ENCODE measurements around the gene C1QTNF8.

The C1QTNF8 gene

GRCh38 chr16:1126586-1126985 is 30.5 kb upstream of the C1QTNF8 start:
- Histone ChIP-seq H3K9me3 (replicated peaks; ENCODE audit: insufficient read depth, low read length) (no peaks in the 10 kb centered on the region), H2AFZ (ENCODE audit: low read length) (no peak overlapping the region), H3K4me3 (ENCODE audit: low read length) (no peak overlapping the region), H3K27me3 (replicated peaks; ENCODE audit: insufficient read depth, low read length) (peaks cover 91% of the 10 kb centered on the region), H3K4me2 (ENCODE audit: low read depth, low read length) (no peak overlapping the region), H3K4me1 (ENCODE audit: low read length) (no peaks in the 10 kb centered on the region), H3K9ac (ENCODE audit: low read length) (no peak overlapping the region), H3K36me3 (replicated peaks; ENCODE audit: insufficient read depth, low read length) (no peaks in the 10 kb centered on the region), H3K27ac (ENCODE audit: low read length) (no peak overlapping the region), H4K20me1 (ENCODE audit: insufficient read depth, low read length) (no peaks in the 10 kb centered on the region), H3K79me2 (ENCODE audit: low read length) (no peaks in the 10 kb centered on the region), H3K9me2 (replicated peaks; ENCODE audit: insufficient read depth, low read length) (no peaks in the 10 kb centered on the region), H3F3A (ENCODE audit: insufficient read depth, low read length) (no peaks in the 10 kb centered on the region)
- TF ChIP-seq EZH2 (optimal IDR thresholded peaks at IDR 0.05; ENCODE audit: low read depth, low read length) = no peak
- no peak for TF ChIP-seq EZH2phosphoT487 (IDR thresholded peaks at IDR 0.05; ENCODE audit: low read length)
- no peak for TF ChIP-seq CTCF (IDR thresholded peaks at IDR 0.05; ENCODE audit: low read length)
- DNase-seq = no peak

DNA sequence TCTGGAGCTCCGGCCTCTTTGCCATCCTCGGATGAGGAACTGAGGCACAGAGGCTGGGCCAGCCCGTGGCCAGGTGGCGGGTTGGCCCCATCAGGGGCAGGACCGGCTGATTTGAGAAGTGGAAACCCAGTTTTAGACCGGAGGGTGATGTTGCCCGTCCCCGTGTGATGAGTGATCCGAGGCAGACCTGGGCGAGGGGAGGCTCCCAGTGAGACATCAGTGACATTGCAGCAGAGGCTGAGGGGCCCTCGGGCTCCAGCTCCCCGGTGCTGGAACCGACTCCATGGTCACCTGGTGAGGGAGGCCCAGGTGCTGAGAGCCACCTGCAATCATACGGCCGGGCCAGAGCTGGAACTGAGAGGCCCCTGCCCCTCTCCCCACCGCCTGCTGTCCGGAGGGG is 30.0 kb upstream of the C1QTNF8 start:
- Histone ChIP-seq H3K9me2 (replicated peaks; ENCODE audit: insufficient read depth, low read length) (no peaks in the 10 kb centered on the region), H4K20me1 (ENCODE audit: insufficient read depth, low read length) (no peaks in the 10 kb centered on the region), H3K79me2 (ENCODE audit: low read length) (no peaks in the 10 kb centered on the region), H3K27ac (ENCODE audit: low read length) (no peak overlapping the region), H3K4me1 (ENCODE audit: low read length) (no peaks in the 10 kb centered on the region), H3K4me2 (ENCODE audit: low read depth, low read length) (no peak overlapping the region), H3K36me3 (replicated peaks; ENCODE audit: insufficient read depth, low read length) (no peaks in the 10 kb centered on the region), H3F3A (ENCODE audit: insufficient read depth, low read length) (no peaks in the 10 kb centered on the region), H3K9ac (ENCODE audit: low read length) (no peak overlapping the region), H3K4me3 (ENCODE audit: low read length) (no peak overlapping the region), H3K9me3 (replicated peaks; ENCODE audit: insufficient read depth, low read length) (no peaks in the 10 kb centered on the region), H2AFZ (ENCODE audit: low read length) (no peak overlapping the region), H3K27me3 (replicated peaks; ENCODE audit: insufficient read depth, low read length) (peaks cover 91% of the 10 kb centered on the region)
- no peak for TF ChIP-seq EZH2 (optimal IDR thresholded peaks at IDR 0.05; ENCODE audit: low read depth, low read length)
- no peak for TF ChIP-seq CTCF (IDR thresholded peaks at IDR 0.05; ENCODE audit: low read length)
- no peak for TF ChIP-seq EZH2phosphoT487 (IDR thresholded peaks at IDR 0.05; ENCODE audit: low read length)
- no peak for DNase-seq

- Histone ChIP-seq H3K79me2 (ENCODE audit: low read length) (no peaks in the 10 kb centered on the region), H3K4me1 (ENCODE audit: low read length) (no peaks in the 10 kb centered on the region), H3K9me3 (replicated peaks; ENCODE audit: insufficient read depth, low read length) (no peaks in the 10 kb centered on the region), H3K36me3 (replicated peaks; ENCODE audit: insufficient read depth, low read length) (no peaks in the 10 kb centered on the region), H4K20me1 (ENCODE audit: insufficient read depth, low read length) (no peaks in the 10 kb centered on the region), H3K9ac (ENCODE audit: low read length) (no peak overlapping the region), H3F3A (ENCODE audit: insufficient read depth, low read length) (no peaks in the 10 kb centered on the region), H3K27me3 (replicated peaks; ENCODE audit: insufficient read depth, low read length) (peaks cover 95% of the 10 kb centered on the region), H2AFZ (ENCODE audit: low read length) (no peak overlapping the region), H3K4me3 (ENCODE audit: low read length) (no peak overlapping the region), H3K9me2 (replicated peaks; ENCODE audit: insufficient read depth, low read length) (no peaks in the 10 kb centered on the region), H3K27ac (ENCODE audit: low read length) (no peak overlapping the region), H3K4me2 (ENCODE audit: low read depth, low read length) (no peak overlapping the region)
- TF ChIP-seq CTCF (IDR thresholded peaks at IDR 0.05; ENCODE audit: low read length) (no peak), EZH2 (optimal IDR thresholded peaks at IDR 0.05; ENCODE audit: low read depth, low read length) (no peak), EZH2phosphoT487 (IDR thresholded peaks at IDR 0.05; ENCODE audit: low read length) (no peak)
- DNase-seq = no peak
Measured at GRCh38 chr16:1125471-1125870, 29.4 kb upstream of the C1QTNF8 start.
